NT2/D1 (cell line): ENCODE measurements around the gene SPATA13.

Experiments used
- SUZ12 ChIP-seq: IDR thresholded peaks from 2 replicates; pipeline ENCODE4 v1.6.1; 2011; ENCODE audit not compliant: insufficient read length, insufficient read depth; ENCODE audit errors: extremely low read depth
- YY1 ChIP-seq: IDR thresholded peaks from 2 replicates; pipeline ENCODE4 v1.6.1; 2011; ENCODE audit not compliant: insufficient read length, insufficient read depth
- ZNF274 ChIP-seq: IDR thresholded peaks from 2 replicates; pipeline ENCODE4 v1.6.1; 2011; ENCODE audit warnings: mild to moderate bottlenecking, low read depth, low read length

DNA sequence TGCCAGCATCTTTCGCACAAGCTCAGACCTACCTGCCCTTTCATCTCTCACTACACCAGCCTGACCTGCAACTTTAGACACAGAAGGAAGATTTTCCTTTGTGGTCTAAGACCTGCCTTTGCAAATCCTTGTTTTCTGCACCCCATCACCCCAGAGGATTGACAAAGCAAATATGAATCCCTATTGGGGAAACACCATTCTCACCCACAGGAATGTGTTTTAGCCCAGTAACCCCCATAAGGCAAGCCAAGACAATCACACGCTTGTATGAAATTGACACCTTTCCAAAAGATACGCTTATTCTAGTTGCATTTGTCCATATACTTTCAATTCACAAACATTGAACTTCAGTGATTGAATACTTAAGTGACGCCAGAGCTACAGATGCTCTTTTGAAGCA lies 55.7 kb downstream of the SPATA13 start:
- TF ChIP-seq ZNF274, result no peak
- no peak for TF ChIP-seq YY1
- no peak for TF ChIP-seq SUZ12
